Neural crest cell (in vitro differentiated cells): ENCODE data around the gene SMURF2. TPM values are rescaled to one million over a fixed set of nuclear protein-coding genes. Genes with fewer than 3 reads are reported as not detected.

Source experiments
- DNase-seq: peaks from one replicate; pipeline ENCODE4 v3.0.0; 2021; ENCODE audit warnings: low read depth, mixed read lengths, low spot score
- H3K27ac Mint-ChIP-seq: one replicate; pipeline ENCODE4 v1.8.0; 2021; ENCODE audit warnings: mild to moderate bottlenecking, mixed read lengths; ENCODE audit not compliant: unreplicated experiment
- H3K27me3 Mint-ChIP-seq: 2 replicates; pipeline ENCODE4 v1.8.0; 2021; ENCODE audit warnings: low read depth, mild to moderate bottlenecking, mixed read lengths
- H3K36me3 Mint-ChIP-seq: 2 replicates; pipeline ENCODE4 v1.8.0; 2021; ENCODE audit warnings: low read depth, mild to moderate bottlenecking, mixed read lengths
- H3K4me1 Mint-ChIP-seq: 2 replicates; pipeline ENCODE4 v1.8.0; 2021; ENCODE audit warnings: mixed read lengths
- H3K4me3 Mint-ChIP-seq: one replicate; pipeline ENCODE4 v1.8.0; 2021; ENCODE audit warnings: mild to moderate bottlenecking, mixed read lengths
- H3K9me3 Mint-ChIP-seq: 2 replicates; pipeline ENCODE4 v1.8.0; 2021; ENCODE audit warnings: mixed read lengths
- microRNA-seq: library from miRNA; unstranded; fragments of <30 nt; microRNA quantifications from one replicate; pipeline ENCODE4, GENCODE V29; 2020
- total RNA-seq: library from RNA; stranded (reverse); gene quantifications from 2 replicates; pipeline ENCODE4 v1.2.1, GENCODE V29; 2021
- TF ChIP-seq, protein P1 (sequence below): fragments of 200-600 bp; sonication (generic); conservative IDR thresholded peaks from 2 replicates; pipeline ENCODE4 v1.5.0; 2021; ENCODE audit warnings: antibody characterized with exemption, mild to moderate bottlenecking

Gene SMURF2
- total RNA-seq, 1 donor from 2014 or later = 32.7 TPM

DNA sequence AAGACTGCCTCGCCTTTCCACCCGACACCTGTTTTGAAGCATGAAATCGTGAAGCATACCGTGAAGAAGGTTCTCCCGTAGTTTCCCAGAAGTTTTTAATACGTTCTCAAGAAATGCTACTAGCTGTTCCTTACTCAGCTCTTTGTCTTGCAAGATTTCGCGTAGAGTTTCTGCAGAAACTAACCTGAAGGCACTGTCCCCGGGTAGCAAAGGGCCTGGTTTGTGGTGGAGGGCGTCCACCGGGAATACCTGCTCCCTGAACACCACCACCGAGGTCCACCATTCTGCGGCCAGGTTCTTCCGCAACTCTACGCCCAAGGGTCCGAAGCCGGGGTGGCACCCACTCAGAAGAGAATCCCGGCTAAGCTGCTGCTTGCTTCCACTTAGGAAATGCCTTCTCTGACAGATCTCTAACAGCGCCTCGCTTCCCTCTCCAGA, 165.7 kb downstream of the SMURF2 start:
- peaks cover 21% of the 10 kb centered on the region for H3K36me3 Mint-ChIP-seq

More for the DNA sequence above, 165.7 kb downstream of the SMURF2 start:
- peak overlapping the region; percentile 99 for H3K27ac Mint-ChIP-seq
- DNase-seq = no peak
- H3K4me3 Mint-ChIP-seq = peak overlapping the region; percentile 99
- H3K4me1 Mint-ChIP-seq = peaks cover 55% of the 10 kb centered on the region
- H3K9me3 Mint-ChIP-seq = no peaks in the 10 kb centered on the region
- TF ChIP-seq, protein P1, sequence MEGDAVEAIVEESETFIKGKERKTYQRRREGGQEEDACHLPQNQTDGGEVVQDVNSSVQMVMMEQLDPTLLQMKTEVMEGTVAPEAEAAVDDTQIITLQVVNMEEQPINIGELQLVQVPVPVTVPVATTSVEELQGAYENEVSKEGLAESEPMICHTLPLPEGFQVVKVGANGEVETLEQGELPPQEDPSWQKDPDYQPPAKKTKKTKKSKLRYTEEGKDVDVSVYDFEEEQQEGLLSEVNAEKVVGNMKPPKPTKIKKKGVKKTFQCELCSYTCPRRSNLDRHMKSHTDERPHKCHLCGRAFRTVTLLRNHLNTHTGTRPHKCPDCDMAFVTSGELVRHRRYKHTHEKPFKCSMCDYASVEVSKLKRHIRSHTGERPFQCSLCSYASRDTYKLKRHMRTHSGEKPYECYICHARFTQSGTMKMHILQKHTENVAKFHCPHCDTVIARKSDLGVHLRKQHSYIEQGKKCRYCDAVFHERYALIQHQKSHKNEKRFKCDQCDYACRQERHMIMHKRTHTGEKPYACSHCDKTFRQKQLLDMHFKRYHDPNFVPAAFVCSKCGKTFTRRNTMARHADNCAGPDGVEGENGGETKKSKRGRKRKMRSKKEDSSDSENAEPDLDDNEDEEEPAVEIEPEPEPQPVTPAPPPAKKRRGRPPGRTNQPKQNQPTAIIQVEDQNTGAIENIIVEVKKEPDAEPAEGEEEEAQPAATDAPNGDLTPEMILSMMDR = no peak
- peaks cover 16% of the 10 kb centered on the region for H3K27me3 Mint-ChIP-seq

Small RNA genes within 50 kb of the gene (microRNA-seq; reads per million reads assigned to microRNA genes)
- gene MIR3064 (32.0 reads per million, percentile 42 among the genes with 10 or more reads in this experiment), gene MIR5047 (not detected)

Other genes with a start within 250 kb of the SMURF2 start
- not detected in 2 replicates for gene MILR1, start 213.2 kb downstream of the SMURF2 start, total RNA-seq
- 27.6 and 28.6 TPM in 2 replicates for gene POLG2, start 165.3 kb downstream of the SMURF2 start, total RNA-seq
- 905 and 941 TPM in 2 replicates for gene DDX5, start 156.0 kb downstream of the SMURF2 start, total RNA-seq
- gene CEP95, start 155.3 kb downstream of the SMURF2 start, total RNA-seq = 64.1 and 64.7 TPM in 2 replicates